Uterus (tissue), 2 donors: ENCODE measurements around the gene WSCD1.

ENCODE experiments used
- CTCF ChIP-seq, 4 experiments: fragments of 200-600 bp in 2 of 4; fragments of 450-650 bp in 2 of 4; sonication (generic) in 2 of 4; IDR thresholded peaks; one replicate each; pipeline ENCODE4 v1.5.1; 2016 to 2019; ENCODE audit warnings: antibody characterized with exemption in 4 of 4, mild to moderate bottlenecking in 2 of 4, moderate library complexity in 1 of 4
- POLR2A ChIP-seq, 2 donors: fragments of 450-650 bp; IDR thresholded peaks; one replicate each; pipeline ENCODE4 v1.6.1; 2016; ENCODE audit warnings: antibody characterized with exemption in 2 of 2, mild to moderate bottlenecking in 1 of 2, moderate library complexity in 1 of 2

- TF ChIP-seq CTCF (IDR thresholded peaks at IDR 0.05): no peak
- no peak for TF ChIP-seq POLR2A (IDR thresholded peaks at IDR 0.05)
Measured at GRCh38 chr17:6140728-6141330, 70.7 kb downstream of the WSCD1 start.
